Ectodermal cell (in vitro differentiated cells): Measurements from ENCODE around the gene MEF2C.

Experiments used
- H3K27ac ChIP-seq: 2 replicates; pipeline ENCODE4 v1.7.0; 2013; ENCODE audit warnings: mild to moderate bottlenecking, low read depth, low read length; ENCODE audit not compliant: insufficient read depth, poor library complexity, severe bottlenecking
- H3K27me3 ChIP-seq: 2 replicates; pipeline ENCODE4 v1.7.0; 2013; ENCODE audit warnings: mild to moderate bottlenecking, low read length; ENCODE audit not compliant: insufficient read depth, control insufficient read depth, poor library complexity, severe bottlenecking
- H3K36me3 ChIP-seq: one replicate; pipeline ENCODE4 v1.7.0; 2013; ENCODE audit warnings: low read length; ENCODE audit not compliant: control insufficient read depth, insufficient read depth
- H3K4me1 ChIP-seq: one replicate; pipeline ENCODE4 v1.7.0; 2013; ENCODE audit warnings: low read length; ENCODE audit not compliant: control insufficient read depth, insufficient read depth
- H3K4me3 ChIP-seq: 2 replicates; pipeline ENCODE4 v1.7.0; 2013; ENCODE audit warnings: low read depth, low read length, control low read depth; ENCODE audit not compliant: insufficient read depth
- H3K9me3 ChIP-seq: 2 replicates; pipeline ENCODE4 v1.7.0; 2013; ENCODE audit warnings: mild to moderate bottlenecking, low read length, moderate library complexity; ENCODE audit not compliant: control insufficient read depth
- WGBS, 2 experiments: methylation state at CpG; one replicate each; pipeline ENCODE4 v1.1.7; 2013; ENCODE audit warnings: missing lambda C conversion rate in 2 of 2; 5-methylcytosine and 5-hydroxymethylcytosine counted together

The MEF2C gene

GRCh38 chr5:88688984-88689667, 193.9 kb downstream of the MEF2C start:
- Histone ChIP-seq H3K9me3 (no peaks in the 10 kb centered on the region), H3K27ac (no peak overlapping the region), H3K4me3 (no peak overlapping the region), H3K36me3 (no peaks in the 10 kb centered on the region), H3K27me3 (peaks cover 100% of the 10 kb centered on the region), H3K4me1 (peaks cover 19% of the 10 kb centered on the region)
- 2% methylated on average over 27 of the region's 27 CpGs for WGBS, 2 experiments

GRCh38 chr5:88688156-88688983, 194.6 kb downstream of the MEF2C start:
- peaks cover 19% of the 10 kb centered on the region for H3K4me1 ChIP-seq
- H3K36me3 ChIP-seq: no peaks in the 10 kb centered on the region
- no peaks in the 10 kb centered on the region for H3K9me3 ChIP-seq
- H3K4me3 ChIP-seq: no peak overlapping the region
- WGBS, 2 experiments: 4 to 5% methylated on average over 13 of the region's 13 CpGs
- no peak overlapping the region for H3K27ac ChIP-seq
- H3K27me3 ChIP-seq: peaks cover 100% of the 10 kb centered on the region

GRCh38 chr5:88687373-88687911, 195.5 kb downstream of the MEF2C start:
- 1 to 2% methylated on average over 11 of the region's 11 CpGs for WGBS, 2 experiments
- Histone ChIP-seq H3K9me3 (no peaks in the 10 kb centered on the region), H3K27me3 (peaks cover 100% of the 10 kb centered on the region), H3K36me3 (no peaks in the 10 kb centered on the region), H3K27ac (no peak overlapping the region), H3K4me3 (no peak overlapping the region), H3K4me1 (peaks cover 19% of the 10 kb centered on the region)

- Histone ChIP-seq H3K9me3 (no peaks in the 10 kb centered on the region), H3K27me3 (peaks cover 100% of the 10 kb centered on the region), H3K27ac (no peak overlapping the region), H3K36me3 (no peaks in the 10 kb centered on the region), H3K4me1 (peaks cover 13% of the 10 kb centered on the region), H3K4me3 (no peak overlapping the region)
- 5 to 12% methylated on average over 15 of the region's 15 CpGs for WGBS, 2 experiments
These were observed 196.3 kb downstream of the MEF2C start for GRCh38 chr5:88686726-88687125.

- Histone ChIP-seq H3K4me1 (peaks cover 8% of the 10 kb centered on the region), H3K27me3 (peaks cover 100% of the 10 kb centered on the region), H3K36me3 (no peaks in the 10 kb centered on the region), H3K9me3 (no peaks in the 10 kb centered on the region), H3K4me3 (no peak overlapping the region), H3K27ac (no peak overlapping the region)
- 5% methylated on average over 19 to 22 of the region's 23 CpGs for WGBS, 2 experiments
These were observed 197.1 kb downstream of the MEF2C start for GRCh38 chr5:88685591-88686541.

GRCh38 chr5:88683506-88684135, 199.4 kb downstream of the MEF2C start:
- H3K27ac ChIP-seq: no peak overlapping the region
- no peaks in the 10 kb centered on the region for H3K36me3 ChIP-seq
- WGBS, 2 experiments: 1% methylated on average over 25 to 31 of the region's 31 CpGs
- no peaks in the 10 kb centered on the region for H3K9me3 ChIP-seq
- no peak overlapping the region for H3K4me3 ChIP-seq
- H3K27me3 ChIP-seq: peaks cover 100% of the 10 kb centered on the region
- peaks cover 8% of the 10 kb centered on the region for H3K4me1 ChIP-seq

- 11 to 13% methylated on average over 5 of the region's 5 CpGs for WGBS, 2 experiments
- peaks cover 100% of the 10 kb centered on the region for H3K27me3 ChIP-seq
- no peak overlapping the region for H3K4me3 ChIP-seq
- H3K27ac ChIP-seq: no peak overlapping the region
- H3K4me1 ChIP-seq: peaks cover 8% of the 10 kb centered on the region
- H3K36me3 ChIP-seq: no peaks in the 10 kb centered on the region
- no peaks in the 10 kb centered on the region for H3K9me3 ChIP-seq
These were observed 200.1 kb downstream of the MEF2C start for GRCh38 chr5:88682881-88683361.

- peaks cover 100% of the 10 kb centered on the region for H3K27me3 ChIP-seq
- no peak overlapping the region for H3K4me3 ChIP-seq
- H3K4me1 ChIP-seq: peaks cover 8% of the 10 kb centered on the region
- WGBS, 2 experiments: no CpG with 5 or more reads among the region's 1 CpG
- no peaks in the 10 kb centered on the region for H3K36me3 ChIP-seq
- H3K9me3 ChIP-seq: no peaks in the 10 kb centered on the region
- no peak overlapping the region for H3K27ac ChIP-seq
These were observed 200.9 kb downstream of the MEF2C start for GRCh38 chr5:88682131-88682530.

- no peaks in the 10 kb centered on the region for H3K9me3 ChIP-seq
- H3K27me3 ChIP-seq: peaks cover 100% of the 10 kb centered on the region
- peaks cover 8% of the 10 kb centered on the region for H3K4me1 ChIP-seq
- no peak overlapping the region for H3K27ac ChIP-seq
- H3K4me3 ChIP-seq: no peak overlapping the region
- no peaks in the 10 kb centered on the region for H3K36me3 ChIP-seq
- 63 to 70% methylated on average over 2 to 3 of the region's 5 CpGs for WGBS, 2 experiments
These were observed 201.7 kb downstream of the MEF2C start for GRCh38 chr5:88681211-88681803.
